GM19240 (cell line): Measurements from ENCODE around the gene WDTC1.
"Not testable (repeated sequence)": the region's sequence is repeated elsewhere in the genome, so short reads cannot be mapped to it uniquely, and the experiment has no call there.

Experiments
- DNase-seq: peaks from one replicate; pipeline ENCODE4 v3.0.0; 2011; ENCODE audit warnings: low spot score; ENCODE audit not compliant: insufficient read length

The WDTC1 gene, protein sequence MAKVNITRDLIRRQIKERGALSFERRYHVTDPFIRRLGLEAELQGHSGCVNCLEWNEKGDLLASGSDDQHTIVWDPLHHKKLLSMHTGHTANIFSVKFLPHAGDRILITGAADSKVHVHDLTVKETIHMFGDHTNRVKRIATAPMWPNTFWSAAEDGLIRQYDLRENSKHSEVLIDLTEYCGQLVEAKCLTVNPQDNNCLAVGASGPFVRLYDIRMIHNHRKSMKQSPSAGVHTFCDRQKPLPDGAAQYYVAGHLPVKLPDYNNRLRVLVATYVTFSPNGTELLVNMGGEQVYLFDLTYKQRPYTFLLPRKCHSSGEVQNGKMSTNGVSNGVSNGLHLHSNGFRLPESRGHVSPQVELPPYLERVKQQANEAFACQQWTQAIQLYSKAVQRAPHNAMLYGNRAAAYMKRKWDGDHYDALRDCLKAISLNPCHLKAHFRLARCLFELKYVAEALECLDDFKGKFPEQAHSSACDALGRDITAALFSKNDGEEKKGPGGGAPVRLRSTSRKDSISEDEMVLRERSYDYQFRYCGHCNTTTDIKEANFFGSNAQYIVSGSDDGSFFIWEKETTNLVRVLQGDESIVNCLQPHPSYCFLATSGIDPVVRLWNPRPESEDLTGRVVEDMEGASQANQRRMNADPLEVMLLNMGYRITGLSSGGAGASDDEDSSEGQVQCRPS

DNA sequence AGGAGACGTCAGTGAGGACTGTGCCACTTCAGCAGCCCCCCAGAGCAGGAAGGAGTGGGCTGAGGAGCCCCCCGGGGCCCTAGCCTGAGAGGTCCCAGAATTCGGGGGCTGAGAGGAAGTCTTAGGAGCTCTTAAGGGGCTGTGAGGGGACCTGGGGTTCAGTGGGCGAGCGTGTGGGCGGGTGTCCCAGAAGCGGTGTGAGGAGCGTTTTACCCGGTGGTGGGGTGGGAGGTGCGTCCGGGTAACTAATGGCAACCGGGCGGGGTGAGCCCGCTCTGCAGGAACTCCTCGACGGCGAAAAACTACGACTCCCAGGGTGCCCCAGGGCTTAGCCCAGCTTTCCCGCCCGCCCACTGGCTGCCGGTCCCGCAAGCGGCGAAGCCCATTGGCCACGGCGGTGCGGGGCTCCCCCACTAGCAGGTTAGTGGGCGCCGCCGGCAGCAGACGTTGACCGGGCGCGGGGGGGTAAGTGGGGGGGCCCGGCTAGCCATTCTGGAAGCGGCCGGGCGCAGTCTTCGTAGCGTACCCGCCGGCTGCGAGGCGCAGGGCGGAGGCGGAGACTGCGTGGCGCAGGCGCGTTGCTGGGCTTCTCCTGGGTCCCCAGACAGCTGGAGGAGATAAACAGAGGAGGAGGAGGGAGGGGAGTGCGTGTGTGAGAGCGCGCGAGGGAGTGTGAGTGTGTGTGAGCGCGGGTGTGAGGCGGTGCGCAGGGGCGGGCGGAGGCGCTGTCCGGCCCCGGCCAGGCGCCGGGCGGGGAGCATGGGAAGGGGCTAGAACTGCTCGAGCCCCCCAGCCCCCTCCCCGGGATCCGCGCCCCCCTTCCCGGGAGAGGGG lies at the start of gene WDTC1:
WDTC1 (plus strand) TSS at position 584 of the 834 bp plus-strand sequence. CDS start 26,423 bp downstream, outside the sequence.
- DNase-seq, result peak; percentile 85

DNA sequence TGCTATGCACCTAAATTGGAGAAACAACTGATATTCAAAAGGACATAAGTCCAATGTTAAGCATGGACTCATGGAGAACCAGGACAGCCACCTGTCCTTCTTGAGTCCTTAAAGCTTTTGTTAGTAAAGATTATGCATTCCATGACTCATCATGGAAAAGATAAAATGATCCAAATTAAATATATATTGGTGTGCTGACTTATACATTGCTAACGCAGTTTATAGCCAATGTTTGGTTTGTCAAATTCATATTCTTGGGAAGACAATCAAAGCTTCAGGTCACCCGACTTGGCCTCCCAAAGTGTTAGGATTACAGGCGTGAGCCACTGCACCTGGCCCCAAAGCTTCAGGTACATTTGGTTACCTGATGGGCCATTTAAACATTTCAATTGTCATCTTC lies 49.8 kb upstream of the WDTC1 start:
- not testable (repeated sequence) for DNase-seq

DNA sequence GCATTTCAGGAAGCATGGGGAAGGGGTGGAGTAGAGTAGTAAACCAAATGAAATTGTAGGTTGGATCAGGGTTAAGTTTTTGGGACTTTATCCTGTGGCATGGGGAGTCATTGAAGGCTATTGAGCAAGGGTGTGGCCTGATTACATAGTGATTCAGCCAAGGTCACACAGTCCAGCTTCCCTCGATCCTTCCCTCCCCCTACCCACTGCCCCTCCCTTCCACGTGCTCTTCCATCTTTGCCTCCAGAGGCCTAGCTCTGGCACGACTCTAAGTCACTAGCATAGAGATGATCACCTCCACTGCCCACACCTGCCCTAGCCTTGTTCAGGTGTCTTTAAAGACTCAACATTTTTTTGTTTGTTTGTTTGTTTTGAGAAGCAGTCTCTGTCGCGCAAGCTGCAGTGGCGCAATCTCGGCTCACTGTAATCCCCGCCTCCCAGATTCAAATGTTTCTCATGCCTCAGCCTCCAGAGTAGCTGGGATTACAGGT lies 42.3 kb upstream of the WDTC1 start:
- no peak for DNase-seq

DNA sequence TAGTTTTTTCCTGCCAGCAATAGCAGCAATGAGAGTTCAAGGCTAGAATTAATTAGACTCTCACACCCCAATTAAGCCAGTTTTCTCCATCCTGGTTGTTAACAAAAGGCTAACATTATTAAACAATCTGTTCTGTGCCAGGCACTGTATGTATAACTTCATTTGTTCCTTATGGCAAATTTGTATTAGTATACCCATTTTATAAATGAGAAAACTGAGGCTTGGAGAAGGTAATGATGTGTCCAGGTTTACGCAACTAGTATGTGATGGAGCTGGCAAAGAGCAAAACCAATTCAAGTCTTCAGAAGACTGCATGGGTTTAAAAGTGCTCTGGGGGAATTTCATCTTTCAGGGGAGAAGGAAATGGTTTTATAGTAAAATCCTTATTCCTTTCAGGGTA lies 41.2 kb upstream of the WDTC1 start:
- no peak for DNase-seq

DNA sequence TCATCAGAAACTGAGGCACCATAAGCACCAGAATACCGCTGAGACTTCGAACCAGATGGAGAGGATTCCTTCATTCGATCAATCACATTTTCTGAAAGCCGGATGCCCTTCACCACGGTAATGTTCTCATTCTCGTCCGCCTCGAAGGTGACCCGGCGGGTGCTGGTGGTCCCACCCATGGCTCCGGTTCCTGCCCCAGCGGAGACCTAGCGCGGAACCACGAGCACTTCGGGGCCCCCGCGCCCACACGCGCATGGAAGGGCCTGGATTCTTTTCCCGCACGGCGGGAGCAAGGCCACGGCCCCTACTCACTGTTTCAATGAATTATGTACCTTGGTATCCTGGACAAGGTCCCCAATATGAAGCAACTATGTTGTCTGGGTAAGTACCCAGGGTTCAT lies 33.1 kb upstream of the WDTC1 start:
- no peak for DNase-seq

DNA sequence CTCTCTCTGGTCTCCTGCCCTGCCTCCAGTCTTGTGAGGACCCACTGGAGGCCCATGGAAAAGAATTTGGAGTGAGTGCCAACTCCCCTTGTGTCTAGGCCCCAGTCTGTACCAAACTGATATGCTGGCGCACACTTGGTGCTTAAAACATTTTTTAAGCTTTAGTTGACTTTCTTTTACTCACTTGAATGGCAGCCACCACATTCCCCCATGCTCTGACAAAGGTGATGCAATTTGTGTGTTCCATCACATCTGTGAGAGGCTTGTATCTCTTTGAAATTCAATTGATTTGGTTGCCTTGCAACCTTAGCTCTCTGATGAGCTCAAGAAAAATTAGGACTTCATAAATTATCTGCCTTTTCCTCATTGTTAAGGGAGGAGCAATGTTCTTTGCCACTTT lies 30.5 kb upstream of the WDTC1 start:
- DNase-seq, result no peak

DNA sequence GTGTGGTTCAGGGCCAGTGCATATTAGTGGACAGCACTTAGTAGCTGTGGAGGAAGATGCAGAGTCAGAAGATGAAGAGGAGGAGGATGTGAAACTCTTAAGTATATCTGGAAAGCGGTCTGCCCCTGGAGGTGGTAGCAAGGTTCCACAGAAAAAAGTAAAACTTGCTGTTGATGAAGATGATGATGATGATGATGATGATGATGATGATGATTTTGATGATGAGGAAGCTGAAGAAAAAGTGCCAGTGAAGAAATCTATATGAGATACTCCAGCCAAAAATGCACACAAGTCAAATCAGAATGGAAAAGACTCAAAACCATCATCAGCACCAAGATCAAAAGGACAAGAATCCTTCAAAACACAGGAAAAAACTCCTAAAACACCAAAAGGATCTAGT lies 27.2 kb upstream of the WDTC1 start:
- not testable (repeated sequence) for DNase-seq

DNA sequence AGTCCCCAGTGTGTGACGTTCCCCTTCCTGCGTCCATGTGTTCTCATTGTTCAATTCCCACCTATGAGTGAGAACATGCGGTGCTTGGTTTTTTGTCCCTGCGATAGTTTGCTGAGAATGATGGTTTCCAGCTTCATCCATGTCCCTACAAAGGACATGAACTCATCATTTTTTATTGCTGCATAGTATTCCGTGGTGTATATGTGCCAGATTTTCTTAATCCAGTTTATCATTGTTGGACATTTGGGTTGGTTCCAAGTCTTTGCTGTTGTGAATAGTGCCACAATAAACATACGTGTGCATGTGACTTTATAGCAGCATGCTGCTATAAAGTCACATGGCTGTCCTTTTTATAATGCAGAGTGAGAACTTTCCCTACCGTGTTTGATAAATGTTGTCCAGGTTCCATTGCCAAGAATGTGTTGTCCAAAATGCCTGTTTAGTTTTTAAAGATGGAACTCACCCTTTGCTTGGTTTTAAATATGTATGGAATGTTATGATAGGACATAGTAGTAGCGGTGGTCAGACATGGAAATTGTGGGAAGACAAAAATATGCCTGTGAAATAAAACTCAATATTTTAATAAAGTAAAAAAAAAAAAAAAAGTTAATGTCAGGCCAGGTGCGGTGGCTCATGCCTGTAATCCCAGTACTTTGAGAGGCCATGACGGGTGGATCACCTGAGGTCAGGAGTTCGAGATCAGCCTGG lies 26.1 kb upstream of the WDTC1 start:
- DNase-seq, result not testable (repeated sequence)

DNA sequence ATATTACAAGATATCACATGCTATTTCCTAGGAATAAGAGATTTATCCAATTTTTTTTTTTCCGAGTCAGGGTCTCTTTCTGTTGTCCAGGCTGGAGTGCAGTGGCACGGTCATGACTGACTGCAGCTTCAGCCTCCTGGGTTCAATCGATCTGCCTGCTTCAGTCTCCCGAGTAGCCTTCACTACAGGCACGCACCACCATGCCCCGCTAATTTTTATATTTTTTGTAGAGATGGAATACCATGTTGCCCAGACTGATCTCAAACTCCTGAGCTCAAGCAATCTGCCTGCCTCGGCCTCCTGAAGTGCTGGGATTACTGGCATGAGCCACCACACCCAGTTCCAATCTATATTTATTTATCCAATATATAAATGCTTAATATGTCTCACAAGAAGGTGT lies 18.0 kb upstream of the WDTC1 start:
- DNase-seq, result no peak

DNA sequence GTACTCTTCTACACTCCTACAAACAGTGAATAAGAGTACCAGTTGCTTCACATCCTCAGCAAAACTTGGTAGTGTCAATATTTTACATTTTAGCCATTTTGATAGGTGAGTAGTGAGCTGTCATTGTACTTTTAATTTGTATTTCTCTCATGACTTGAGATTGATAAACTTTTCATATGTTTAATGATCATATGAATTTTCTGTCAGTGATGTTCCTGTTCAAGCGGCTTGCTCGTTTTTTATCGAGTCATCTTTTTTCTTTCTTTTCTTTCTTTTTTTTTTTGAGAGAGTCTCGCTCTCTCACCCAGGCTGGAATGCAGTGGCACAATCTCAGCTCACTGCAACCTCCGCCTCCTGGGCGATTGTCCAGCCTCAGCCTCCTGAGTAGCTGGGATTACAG lies 17.0 kb upstream of the WDTC1 start:
- no peak for DNase-seq

DNA sequence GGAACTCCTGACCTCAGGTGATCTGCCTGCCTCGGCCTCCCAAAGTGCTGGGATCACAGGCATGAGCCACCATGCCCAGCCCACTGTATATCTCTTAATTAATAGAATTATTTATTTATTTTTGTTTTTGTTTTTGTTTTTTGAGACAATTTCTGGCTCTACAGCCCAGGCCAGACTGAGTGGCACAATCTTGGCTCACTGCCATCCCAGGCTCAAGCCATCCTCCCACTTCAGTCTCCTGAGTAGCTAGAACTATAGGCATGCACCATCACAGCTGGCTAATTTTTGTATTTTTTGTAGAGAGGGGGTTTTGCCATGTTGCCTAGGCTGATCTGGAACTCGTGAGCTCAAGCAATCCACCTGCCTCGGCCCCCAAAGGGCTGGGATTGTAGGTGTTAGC lies 15.7 kb upstream of the WDTC1 start:
- no peak for DNase-seq

DNA sequence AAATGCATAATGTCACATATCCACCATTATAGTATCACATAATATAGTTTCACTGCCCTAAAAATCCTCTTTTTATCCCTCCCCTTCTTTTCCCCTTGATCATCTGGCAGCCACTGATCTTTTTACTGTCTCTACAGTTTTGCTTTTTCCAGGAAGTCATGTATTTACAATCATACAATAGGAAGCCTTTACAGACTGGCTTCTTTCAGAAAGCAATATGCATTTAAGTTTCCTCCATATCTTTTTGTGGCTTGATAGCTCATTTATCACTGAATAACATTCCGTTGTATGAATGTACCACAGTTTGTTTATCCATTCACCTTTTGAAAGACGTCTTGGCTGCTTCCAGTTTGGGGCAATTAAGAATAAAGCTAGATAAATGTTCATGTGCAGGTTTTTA lies 14.3 kb upstream of the WDTC1 start:
- no peak for DNase-seq

DNA sequence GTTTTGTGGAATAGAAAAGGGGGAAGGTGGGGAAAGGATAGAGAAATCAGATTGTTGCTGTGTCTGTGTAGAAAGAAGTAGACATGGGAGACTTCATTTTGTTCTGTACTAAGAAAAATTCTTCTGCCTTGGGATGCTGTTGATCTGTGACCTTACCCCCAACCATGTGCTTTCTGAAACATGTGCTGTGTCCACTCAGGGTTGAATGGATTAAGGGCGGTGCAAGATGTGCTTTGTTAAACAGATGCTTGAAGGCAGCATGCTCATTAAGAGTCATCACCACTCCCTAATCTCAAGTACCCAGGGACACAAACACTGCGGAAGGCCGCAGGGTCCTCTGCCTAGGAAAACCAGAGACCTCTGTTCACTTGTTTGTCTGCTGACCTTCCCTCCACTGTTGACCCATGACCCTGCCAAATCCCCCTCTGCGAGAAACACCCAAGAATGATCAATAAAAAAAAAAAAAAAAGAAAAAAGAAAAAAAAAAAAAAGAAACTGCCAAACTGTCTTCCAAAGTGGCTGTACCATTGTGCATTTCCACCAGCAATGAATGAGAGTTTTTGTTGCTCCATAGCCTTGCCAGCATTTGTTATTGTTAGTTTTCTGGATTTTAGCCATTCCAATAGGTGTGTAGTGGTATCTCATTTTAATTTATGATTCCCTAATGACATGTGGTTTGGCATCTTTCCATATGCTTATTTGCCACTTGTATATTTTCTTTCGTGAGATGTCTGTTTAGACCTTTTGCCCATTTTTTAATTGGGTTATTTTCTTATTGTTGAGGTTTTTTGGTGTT lies 13.5 kb upstream of the WDTC1 start:
- not testable (repeated sequence) for DNase-seq

DNA sequence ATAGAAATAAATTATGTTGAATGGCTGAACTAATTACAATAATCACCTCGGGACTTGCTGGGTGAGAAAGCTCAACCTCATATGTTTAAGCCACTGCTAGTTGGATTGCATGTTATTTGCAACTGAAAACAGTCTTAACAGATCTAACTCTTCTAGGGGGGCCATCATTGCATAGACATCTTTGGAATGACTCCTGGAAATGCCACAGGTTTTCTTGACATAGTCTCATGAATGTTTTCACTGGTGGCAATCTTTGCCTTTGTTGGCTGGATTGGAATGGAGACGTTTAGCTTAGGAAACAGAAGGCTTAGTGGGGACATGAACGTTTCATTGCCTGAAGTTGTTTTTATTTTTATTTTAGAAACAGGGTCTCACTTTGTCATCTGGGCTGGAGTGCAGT lies 8.8 kb upstream of the WDTC1 start:
- DNase-seq, result no peak

DNA sequence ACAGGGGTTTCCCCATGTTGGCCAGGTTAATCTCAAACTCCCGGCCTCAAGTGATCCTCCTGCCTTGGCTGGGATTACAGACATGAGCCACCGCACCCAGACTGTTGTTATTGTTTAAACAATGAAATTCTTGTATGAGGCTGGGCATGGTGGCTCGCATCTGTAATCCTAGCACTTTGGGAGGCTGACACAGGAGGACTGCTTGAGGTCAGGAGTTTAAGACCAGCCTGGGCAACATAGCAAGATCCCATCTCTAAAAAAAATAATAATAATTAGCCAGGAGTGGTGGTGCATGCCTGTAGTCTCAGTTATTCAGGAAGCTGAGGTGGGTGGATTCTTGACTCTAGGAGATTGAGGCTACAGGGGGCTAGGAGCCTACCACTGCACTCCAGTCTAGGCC lies 6.7 kb upstream of the WDTC1 start:
- DNase-seq, result no peak

DNA sequence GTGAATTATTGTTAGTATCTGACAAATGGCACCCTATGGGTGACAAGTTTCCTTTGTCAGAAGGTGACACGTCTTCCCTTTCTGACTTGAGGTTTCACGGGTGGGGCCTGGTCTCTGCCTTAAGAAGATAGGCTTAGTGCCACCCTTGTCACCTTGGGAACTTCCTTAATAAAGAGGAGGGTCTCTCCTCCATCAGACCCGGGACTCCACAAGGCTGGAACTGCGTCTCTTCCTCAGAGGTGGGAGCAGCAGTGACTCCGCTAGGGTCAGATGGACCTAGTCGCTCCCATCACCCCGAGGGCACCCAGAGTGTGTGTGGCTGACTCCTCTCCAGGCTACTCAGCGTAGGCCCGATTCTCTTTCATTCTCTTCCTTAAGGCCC lies 774 bp upstream of the WDTC1 start:
- DNase-seq, result no peak

DNA sequence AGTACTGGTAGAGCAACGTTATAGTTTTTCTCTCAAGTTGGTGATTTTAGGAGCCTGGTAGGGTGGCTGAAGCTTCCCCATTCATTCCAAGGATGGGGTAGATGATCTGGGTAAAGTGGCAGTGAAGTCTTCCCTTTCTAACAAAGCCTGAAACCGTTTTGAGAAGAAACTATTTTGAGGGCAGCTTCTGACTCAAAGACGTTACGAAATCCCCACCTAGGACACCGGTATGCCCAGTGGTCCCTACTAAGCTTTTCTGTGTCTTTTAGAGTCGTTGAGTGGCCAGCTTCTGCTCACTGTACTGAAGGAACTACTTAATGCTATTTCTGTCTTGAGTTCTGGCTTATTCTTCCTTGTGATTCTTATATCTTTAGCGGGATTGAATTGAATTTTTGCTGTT lies 1.4 kb downstream of the WDTC1 start:
- no peak for DNase-seq

DNA sequence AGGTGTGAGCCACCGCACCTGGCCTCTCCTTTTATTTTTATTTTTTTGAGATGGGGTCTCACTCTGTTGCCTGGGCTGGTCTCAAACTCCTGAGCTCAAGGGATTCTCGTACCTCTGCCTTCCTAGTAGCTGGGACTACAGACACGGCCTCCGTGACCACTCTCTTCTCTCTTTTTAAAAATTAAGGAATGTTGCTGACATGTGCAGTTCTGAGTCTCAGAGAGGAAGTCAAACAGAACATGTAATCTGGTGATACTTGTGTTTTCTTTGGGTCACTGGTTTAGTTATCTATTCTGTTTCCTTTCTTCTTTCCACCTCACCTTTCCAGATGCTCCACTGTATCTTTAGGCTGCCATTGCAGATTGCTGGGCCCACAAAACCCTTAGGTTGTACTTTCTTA lies 2.7 kb downstream of the WDTC1 start:
- no peak for DNase-seq

DNA sequence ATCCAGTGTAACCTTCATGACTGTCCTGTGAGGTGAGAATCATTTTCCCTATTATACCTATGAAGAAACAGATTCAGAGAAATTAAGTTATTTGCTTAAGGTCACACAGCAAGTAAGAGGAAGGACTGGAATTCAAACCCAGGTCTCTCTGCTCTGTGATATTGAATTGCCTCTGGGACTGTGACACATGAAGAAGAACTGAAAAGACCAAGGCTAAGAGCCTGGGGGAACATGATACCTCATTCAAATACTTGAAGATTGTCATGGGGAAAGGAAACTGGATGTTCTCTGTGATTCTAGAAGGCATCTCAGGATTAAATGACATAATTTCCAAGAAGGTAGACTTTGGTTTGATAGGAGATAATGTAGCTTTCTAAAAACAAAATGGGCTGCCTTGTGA lies 3.6 kb downstream of the WDTC1 start:
- DNase-seq, result no peak

DNA sequence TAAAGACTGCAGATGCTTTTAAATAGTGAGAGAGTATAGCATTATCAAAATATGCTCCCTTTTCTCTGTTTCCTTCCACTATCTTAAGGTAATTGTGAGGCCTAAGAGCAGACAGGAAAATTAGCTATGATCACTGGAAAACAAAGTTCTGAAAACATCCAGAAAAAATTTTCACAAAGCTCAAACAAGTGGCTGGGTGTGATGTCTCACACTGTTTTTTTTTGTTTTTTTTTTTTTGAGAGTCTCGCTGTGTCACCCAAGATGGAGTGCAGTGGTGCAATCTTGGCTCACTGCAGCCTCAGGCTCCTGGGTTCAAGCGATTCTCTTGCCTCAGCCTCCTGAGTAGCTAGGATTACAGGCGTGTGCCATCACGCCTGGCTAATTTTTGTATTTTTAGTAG lies 7.2 kb downstream of the WDTC1 start:
- no peak for DNase-seq

DNA sequence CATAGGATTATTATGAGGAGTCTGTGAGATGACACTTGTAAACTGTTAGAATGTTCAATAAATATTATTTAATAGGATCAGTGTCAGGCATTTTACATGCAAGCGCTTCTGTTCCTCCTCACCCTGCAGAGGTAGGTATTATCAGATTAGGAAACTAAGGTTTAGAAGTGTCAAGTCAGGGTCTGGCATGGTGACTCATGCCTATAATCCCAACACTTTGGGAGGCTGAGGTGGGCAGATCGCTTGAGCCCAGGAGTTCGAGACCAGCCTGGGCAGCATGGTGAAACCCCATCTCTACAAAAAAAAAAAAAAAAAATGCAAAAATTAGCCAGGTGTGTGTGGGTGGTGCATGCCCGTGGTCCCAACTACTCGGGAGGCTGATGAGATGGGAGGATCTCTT lies 9.2 kb downstream of the WDTC1 start:
- not testable (repeated sequence) for DNase-seq
